Neural cell (in vitro differentiated cells): ENCODE results near the gene PDHA1. TPM values are rescaled to one million over a fixed set of nuclear protein-coding genes. Genes with fewer than 3 reads are reported as not detected.
A peak's percentile ranks its signal among the peaks of the same experiment; 100 is the strongest.

ENCODE experiments used
- H2AFZ ChIP-seq: fragments of 200-600, 300-800 bp; sonication (generic), shearing (Covaris generic); 2 replicates; pipeline ENCODE4 v1.6.0; 2014; ENCODE audit warnings: low read depth, mild to moderate bottlenecking, antibody characterized with exemption, low read length, moderate library complexity
- H3F3A ChIP-seq: fragments of 200-600 bp; shearing (Covaris generic); 2 replicates; pipeline ENCODE4 v1.6.1; 2016; ENCODE audit warnings: mild to moderate bottlenecking, moderate library complexity, mixed read lengths, antibody characterized with exemption, low read length; ENCODE audit not compliant: insufficient read depth, poor library complexity, severe bottlenecking
- H3K27ac ChIP-seq: fragments of 200-600, 300-800 bp; sonication (generic), shearing (Covaris generic); 2 replicates; pipeline ENCODE4 v1.5.1; 2014; ENCODE audit warnings: mild to moderate bottlenecking, low read length, moderate library complexity
- H3K27me3 ChIP-seq: fragments of 300-800, 200-600 bp; sonication (generic), shearing (Covaris generic); 2 replicates; pipeline ENCODE4 v1.6.0; 2014; ENCODE audit warnings: mild to moderate bottlenecking, low read depth, low read length, moderate library complexity; ENCODE audit not compliant: insufficient read depth
- H3K36me3 ChIP-seq: fragments of 300-800, 200-600 bp; sonication (generic), shearing (Covaris generic); 2 replicates; pipeline ENCODE4 v1.5.1; 2014; ENCODE audit warnings: mild to moderate bottlenecking, antibody characterized with exemption, low read length, moderate library complexity; ENCODE audit not compliant: insufficient read depth
- H3K4me2 ChIP-seq: fragments of 300-800, 200-600 bp; sonication (generic), shearing (Covaris generic); 2 replicates; pipeline ENCODE4 v1.6.0; 2014; ENCODE audit warnings: mild to moderate bottlenecking, low read length
- H3K4me3 ChIP-seq: fragments of 300-800, 200-600 bp; sonication (generic), shearing (Covaris generic); 2 replicates; pipeline ENCODE4 v1.5.1; 2014; ENCODE audit warnings: mild to moderate bottlenecking, low read length, moderate library complexity
- H3K79me2 ChIP-seq: fragments of 200-600 bp; shearing (Covaris generic); replicated peaks from 2 replicates; pipeline ENCODE4 v1.6.0; 2014; ENCODE audit warnings: mild to moderate bottlenecking, low read length, moderate library complexity; ENCODE audit not compliant: insufficient read depth
- H3K9ac ChIP-seq: fragments of 300-800, 200-600 bp; sonication (generic), shearing (Covaris generic); 2 replicates; pipeline ENCODE4 v1.6.1; 2016; ENCODE audit warnings: mild to moderate bottlenecking, low read length, mixed read lengths
- H3K9me2 ChIP-seq: fragments of 200-600 bp; shearing (Covaris generic); 2 replicates; pipeline ENCODE4 v1.6.1; 2016; ENCODE audit warnings: mild to moderate bottlenecking, low read length, mixed read lengths; ENCODE audit not compliant: insufficient read depth
- H3K9me3 ChIP-seq: fragments of 200-600, 300-800 bp; sonication (generic), shearing (Covaris generic); 2 replicates; pipeline ENCODE4 v1.6.1; 2016; ENCODE audit warnings: mild to moderate bottlenecking, mixed run types, low read length, moderate library complexity, mixed read lengths
- H4K20me1 ChIP-seq: fragments of 200-600 bp; shearing (Covaris generic); 2 replicates; pipeline ENCODE4 v1.6.1; 2016; ENCODE audit warnings: mild to moderate bottlenecking, mixed run types; ENCODE audit not compliant: insufficient read depth
- EP300 ChIP-seq: fragments of 450-650 bp; conservative IDR thresholded peaks from 2 replicates; pipeline ENCODE4 v1.6.1; 2014; ENCODE audit warnings: antibody characterized with exemption, mild to moderate bottlenecking, moderate library complexity; ENCODE audit not compliant: poor library complexity, severe bottlenecking
- EZH2 ChIP-seq: fragments of 200-600, 300-800 bp; shearing (Covaris generic), sonication (generic); IDR thresholded peaks from 2 replicates; pipeline ENCODE4 v1.6.1; 2014; ENCODE audit warnings: antibody characterized with exemption, low read length, borderline replicate concordance, mild to moderate bottlenecking; ENCODE audit not compliant: insufficient read depth, poor library complexity, severe bottlenecking
- MXI1 ChIP-seq: fragments of 450-650 bp; conservative IDR thresholded peaks from 2 replicates; pipeline ENCODE4 v1.6.1; 2014; ENCODE audit warnings: antibody characterized with exemption, mild to moderate bottlenecking; ENCODE audit not compliant: poor library complexity, severe bottlenecking
- POLR2AphosphoS5 ChIP-seq: IDR thresholded peaks from 2 replicates; pipeline ENCODE4 v1.6.1; 2012
- RAD21 ChIP-seq: fragments of 450-650 bp; conservative IDR thresholded peaks from 2 replicates; pipeline ENCODE4 v1.6.1; 2014; ENCODE audit warnings: antibody characterized with exemption, mild to moderate bottlenecking, moderate library complexity
- SMC3 ChIP-seq: fragments of 450-650 bp; conservative IDR thresholded peaks from 2 replicates; pipeline ENCODE4 v1.6.1; 2014; ENCODE audit warnings: antibody characterized with exemption, mild to moderate bottlenecking, moderate library complexity; ENCODE audit not compliant: poor library complexity
- TAF1 ChIP-seq: IDR thresholded peaks from 2 replicates; pipeline ENCODE4 v1.6.1; 2012; ENCODE audit warnings: low read depth
- polyA minus RNA-seq: library from RNA; depleted of rRNA, polyadenylated mRNA; stranded (reverse); fragments of >200 nt; gene quantifications from 2 replicates; pipeline ENCODE4 v1.2.3, GENCODE V29; 2014
- polyA plus RNA-seq: library from polyadenylated mRNA; depleted of rRNA; stranded (reverse); fragments of >200 nt; gene quantifications from 2 replicates; pipeline ENCODE4 v1.2.3, GENCODE V29; 2014
- TF ChIP-seq, protein P1 (sequence below): fragments of 450-650 bp; IDR thresholded peaks from 2 replicates; pipeline ENCODE4 v1.5.1; 2014; ENCODE audit warnings: antibody characterized with exemption, mild to moderate bottlenecking, moderate library complexity; ENCODE audit not compliant: poor library complexity, severe bottlenecking
- TF ChIP-seq, protein P2 (sequence below): IDR thresholded peaks from 2 replicates; pipeline ENCODE4 v1.6.1; 2012; ENCODE audit warnings: borderline replicate concordance

PDHA1 gene
- polyA plus RNA-seq (224 and 241 TPM in 2 replicates), polyA minus RNA-seq (42.6 and 76.5 TPM in 2 replicates)

DNA sequence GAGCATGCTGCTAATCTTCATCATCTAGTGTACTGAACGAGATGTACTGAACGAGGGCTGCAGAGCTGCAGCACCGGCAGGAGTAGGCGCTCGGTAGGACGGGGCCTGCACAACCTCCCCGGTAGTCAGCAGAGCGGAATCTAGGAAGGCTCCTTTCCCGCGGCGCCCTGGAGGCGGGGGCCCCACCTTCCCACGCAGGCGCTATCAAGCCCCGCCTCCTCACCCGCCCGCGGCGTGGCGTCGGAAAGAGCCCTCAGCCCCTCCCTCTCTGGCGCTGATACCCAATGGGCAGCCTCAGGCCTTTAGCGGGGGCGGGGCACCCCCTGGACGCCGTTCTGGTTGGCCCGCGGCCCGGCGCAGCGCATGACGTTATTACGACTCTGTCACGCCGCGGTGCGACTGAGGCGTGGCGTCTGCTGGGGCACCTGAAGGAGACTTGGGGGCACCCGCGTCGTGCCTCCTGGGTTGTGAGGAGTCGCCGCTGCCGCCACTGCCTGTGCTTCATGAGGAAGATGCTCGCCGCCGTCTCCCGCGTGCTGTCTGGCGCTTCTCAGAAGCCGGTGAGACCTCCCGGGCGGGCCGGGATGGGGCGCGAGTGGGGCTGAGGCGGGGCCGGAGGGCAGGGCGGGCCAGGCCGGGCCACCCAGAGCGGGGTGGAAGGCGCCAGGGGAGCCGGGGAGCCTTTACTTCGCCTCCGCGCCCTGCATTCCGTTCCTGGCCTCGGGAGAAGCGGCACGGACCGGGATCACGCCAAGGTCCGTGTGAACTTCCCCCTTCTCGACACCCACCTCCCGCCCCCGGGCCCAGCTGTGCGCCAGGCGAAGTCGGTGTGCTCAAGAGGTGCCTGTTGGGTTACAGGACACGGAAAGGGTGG lies at the start of gene PDHA1:
Gene PDHA1 (plus strand): TSS at position 393 of the 874 bp plus-strand sequence. CDS start 111 bp downstream, at position 504.
- H3K9me3 ChIP-seq: no peaks in the 10 kb centered on the region
- no peaks in the 10 kb centered on the region for H3K9me2 ChIP-seq
- H3F3A ChIP-seq: no peaks in the 10 kb centered on the region
- H3K27ac ChIP-seq: peak within 1 kb of the TSS; percentile 70
- TF ChIP-seq, protein P1, sequence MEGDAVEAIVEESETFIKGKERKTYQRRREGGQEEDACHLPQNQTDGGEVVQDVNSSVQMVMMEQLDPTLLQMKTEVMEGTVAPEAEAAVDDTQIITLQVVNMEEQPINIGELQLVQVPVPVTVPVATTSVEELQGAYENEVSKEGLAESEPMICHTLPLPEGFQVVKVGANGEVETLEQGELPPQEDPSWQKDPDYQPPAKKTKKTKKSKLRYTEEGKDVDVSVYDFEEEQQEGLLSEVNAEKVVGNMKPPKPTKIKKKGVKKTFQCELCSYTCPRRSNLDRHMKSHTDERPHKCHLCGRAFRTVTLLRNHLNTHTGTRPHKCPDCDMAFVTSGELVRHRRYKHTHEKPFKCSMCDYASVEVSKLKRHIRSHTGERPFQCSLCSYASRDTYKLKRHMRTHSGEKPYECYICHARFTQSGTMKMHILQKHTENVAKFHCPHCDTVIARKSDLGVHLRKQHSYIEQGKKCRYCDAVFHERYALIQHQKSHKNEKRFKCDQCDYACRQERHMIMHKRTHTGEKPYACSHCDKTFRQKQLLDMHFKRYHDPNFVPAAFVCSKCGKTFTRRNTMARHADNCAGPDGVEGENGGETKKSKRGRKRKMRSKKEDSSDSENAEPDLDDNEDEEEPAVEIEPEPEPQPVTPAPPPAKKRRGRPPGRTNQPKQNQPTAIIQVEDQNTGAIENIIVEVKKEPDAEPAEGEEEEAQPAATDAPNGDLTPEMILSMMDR: no peak
- TF ChIP-seq EZH2 (no peak), POLR2AphosphoS5 (peak; percentile 74), MXI1 (peak; percentile 90), SMC3 (no peak), RAD21 (no peak), TAF1 (peak; percentile 53), EP300 (peak; percentile 20)
- TF ChIP-seq, protein P2, sequence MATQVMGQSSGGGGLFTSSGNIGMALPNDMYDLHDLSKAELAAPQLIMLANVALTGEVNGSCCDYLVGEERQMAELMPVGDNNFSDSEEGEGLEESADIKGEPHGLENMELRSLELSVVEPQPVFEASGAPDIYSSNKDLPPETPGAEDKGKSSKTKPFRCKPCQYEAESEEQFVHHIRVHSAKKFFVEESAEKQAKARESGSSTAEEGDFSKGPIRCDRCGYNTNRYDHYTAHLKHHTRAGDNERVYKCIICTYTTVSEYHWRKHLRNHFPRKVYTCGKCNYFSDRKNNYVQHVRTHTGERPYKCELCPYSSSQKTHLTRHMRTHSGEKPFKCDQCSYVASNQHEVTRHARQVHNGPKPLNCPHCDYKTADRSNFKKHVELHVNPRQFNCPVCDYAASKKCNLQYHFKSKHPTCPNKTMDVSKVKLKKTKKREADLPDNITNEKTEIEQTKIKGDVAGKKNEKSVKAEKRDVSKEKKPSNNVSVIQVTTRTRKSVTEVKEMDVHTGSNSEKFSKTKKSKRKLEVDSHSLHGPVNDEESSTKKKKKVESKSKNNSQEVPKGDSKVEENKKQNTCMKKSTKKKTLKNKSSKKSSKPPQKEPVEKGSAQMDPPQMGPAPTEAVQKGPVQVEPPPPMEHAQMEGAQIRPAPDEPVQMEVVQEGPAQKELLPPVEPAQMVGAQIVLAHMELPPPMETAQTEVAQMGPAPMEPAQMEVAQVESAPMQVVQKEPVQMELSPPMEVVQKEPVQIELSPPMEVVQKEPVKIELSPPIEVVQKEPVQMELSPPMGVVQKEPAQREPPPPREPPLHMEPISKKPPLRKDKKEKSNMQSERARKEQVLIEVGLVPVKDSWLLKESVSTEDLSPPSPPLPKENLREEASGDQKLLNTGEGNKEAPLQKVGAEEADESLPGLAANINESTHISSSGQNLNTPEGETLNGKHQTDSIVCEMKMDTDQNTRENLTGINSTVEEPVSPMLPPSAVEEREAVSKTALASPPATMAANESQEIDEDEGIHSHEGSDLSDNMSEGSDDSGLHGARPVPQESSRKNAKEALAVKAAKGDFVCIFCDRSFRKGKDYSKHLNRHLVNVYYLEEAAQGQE: no peak
- no peaks in the 10 kb centered on the region for H4K20me1 ChIP-seq
- peak within 1 kb of the TSS; percentile 82 for H3K4me3 ChIP-seq
- peaks cover 8% of the 10 kb centered on the region for H3K79me2 ChIP-seq
- peak within 1 kb of the TSS; percentile 68 for H2AFZ ChIP-seq
- H3K36me3 ChIP-seq: no peaks in the 10 kb centered on the region
- peak within 1 kb of the TSS; percentile 55 for H3K4me2 ChIP-seq
- no peaks in the 10 kb centered on the region for H3K27me3 ChIP-seq
- H3K9ac ChIP-seq: peak within 1 kb of the TSS; percentile 65

DNA sequence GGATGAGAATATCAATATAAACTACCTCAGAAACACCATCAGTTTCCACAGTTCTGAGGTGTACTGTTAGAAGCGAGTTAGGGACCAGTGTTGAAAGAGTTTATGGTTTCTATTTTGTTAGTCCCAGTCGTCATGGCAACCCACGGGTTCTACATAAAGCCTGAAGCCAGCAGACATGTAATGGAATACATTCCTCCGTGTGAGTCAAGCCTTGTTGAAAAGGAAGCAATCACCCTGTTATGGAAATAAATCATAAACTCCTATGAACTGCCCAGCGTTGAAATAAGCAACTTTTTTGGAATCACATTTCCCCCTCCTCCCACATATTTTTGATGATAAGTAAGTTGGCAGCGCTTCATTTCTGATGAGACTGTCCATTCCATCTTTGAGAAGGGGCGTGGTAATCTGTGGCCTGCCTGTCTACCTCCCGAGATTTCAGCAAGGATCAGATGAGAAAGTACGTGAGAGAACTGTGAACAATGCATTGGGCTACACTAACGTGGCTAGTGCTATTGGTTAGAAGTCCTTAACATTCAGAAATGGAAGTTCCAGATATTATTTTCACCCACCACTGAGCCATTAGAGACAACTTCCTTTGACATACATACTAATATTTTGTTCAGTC lies 40.4 kb upstream of the PDHA1 start:
- Histone ChIP-seq H3F3A (no peaks in the 10 kb centered on the region), H2AFZ (no peak overlapping the region), H3K9me3 (no peaks in the 10 kb centered on the region), H3K4me2 (no peak overlapping the region), H3K36me3 (no peaks in the 10 kb centered on the region), H3K27ac (no peak overlapping the region), H4K20me1 (no peaks in the 10 kb centered on the region), H3K4me3 (no peak overlapping the region), H3K9ac (no peak overlapping the region), H3K27me3 (no peaks in the 10 kb centered on the region), H3K79me2 (no peaks in the 10 kb centered on the region), H3K9me2 (no peaks in the 10 kb centered on the region)
- TF ChIP-seq, protein P1: no peak
- TF ChIP-seq TAF1 (no peak), POLR2AphosphoS5 (no peak), SMC3 (no peak), MXI1 (no peak), RAD21 (no peak), EP300 (no peak), EZH2 (no peak)
- TF ChIP-seq, protein P2: no peak
